DMS 273 (cell line): ENCODE results near the gene TMED9.
"Not testable (repeated sequence)": the region's sequence is repeated elsewhere in the genome, so short reads cannot be mapped to it uniquely, and the experiment has no call there.

Experiments used
- DNase-seq: peaks from one replicate; lab custom pipeline; 2025; ENCODE audit not compliant: unreplicated experiment; lab: John Stamatoyannopoulos, UW

Gene TMED9

DNA sequence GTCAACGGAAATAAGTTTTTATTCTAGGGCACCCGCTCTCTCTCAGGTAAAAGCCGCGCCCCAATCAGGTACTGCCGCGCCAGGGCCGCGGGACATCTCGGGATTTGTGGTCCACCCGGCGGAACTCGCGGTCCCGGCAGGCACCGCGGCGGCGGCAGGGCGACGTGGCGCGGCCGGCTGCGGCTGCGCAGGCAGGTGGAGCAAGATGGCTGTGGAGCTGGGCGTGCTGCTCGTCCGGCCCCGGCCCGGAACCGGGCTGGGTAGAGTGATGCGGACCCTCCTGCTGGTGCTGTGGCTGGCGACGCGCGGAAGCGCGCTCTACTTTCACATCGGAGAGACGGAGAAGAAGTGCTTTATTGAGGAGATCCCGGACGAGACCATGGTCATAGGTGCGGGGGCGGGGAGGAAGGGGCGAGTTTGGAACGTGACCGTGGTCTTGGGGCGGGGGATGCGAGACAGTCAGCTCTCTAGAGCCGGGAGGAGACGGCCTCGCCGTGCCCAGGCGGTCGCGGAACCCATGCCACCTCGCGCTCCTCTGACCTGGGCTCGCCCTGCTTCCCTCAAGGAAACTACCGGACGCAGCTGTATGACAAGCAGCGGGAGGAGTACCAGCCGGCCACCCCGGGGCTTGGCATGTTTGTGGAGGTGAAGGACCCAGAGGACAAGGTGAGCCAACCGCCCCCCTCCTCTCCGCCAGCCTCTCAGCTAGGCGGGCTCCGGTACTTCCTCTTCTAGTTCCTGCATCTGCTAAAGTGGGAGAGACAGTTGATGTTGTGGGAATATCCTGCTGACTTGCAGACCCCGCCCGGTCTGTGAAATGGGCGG is at the start of gene TMED9:
Gene TMED9 (plus strand): TSS at position 194 of the 825 bp plus-strand sequence. CDS start 12 bp downstream, at position 206.
- peak; percentile 94 for DNase-seq

DNA sequence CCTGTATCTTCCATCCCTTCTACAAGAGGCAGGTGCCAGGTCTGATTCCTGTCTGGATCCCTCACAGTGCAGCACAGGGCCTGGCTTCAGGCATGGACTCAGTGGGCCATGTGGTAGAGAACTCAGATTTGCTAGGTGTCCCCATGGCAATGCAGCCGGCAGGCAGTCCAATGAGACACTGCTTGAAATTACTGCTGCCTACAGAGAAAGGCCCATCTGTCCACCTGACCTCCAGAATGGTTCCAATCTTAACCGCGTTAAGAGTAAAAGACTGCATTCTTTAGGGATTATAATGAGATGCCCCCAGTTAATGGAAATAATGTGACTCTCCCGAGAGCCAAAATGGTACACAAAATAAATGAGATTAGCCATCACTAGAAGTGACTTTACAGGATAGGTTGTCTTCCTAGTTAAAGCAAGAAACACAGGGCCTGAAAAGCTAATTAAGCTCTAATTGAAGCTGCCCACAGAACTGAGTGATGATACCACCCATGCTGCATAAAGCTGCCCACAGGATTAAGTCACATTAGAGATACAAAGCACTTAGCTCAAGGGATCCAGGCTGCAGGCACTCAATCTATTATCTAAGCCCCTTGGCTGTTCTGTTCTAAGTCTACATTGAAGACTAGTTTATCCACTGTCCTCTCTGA is 49.1 kb upstream of the TMED9 start:
- peak; percentile 29 for DNase-seq

DNA sequence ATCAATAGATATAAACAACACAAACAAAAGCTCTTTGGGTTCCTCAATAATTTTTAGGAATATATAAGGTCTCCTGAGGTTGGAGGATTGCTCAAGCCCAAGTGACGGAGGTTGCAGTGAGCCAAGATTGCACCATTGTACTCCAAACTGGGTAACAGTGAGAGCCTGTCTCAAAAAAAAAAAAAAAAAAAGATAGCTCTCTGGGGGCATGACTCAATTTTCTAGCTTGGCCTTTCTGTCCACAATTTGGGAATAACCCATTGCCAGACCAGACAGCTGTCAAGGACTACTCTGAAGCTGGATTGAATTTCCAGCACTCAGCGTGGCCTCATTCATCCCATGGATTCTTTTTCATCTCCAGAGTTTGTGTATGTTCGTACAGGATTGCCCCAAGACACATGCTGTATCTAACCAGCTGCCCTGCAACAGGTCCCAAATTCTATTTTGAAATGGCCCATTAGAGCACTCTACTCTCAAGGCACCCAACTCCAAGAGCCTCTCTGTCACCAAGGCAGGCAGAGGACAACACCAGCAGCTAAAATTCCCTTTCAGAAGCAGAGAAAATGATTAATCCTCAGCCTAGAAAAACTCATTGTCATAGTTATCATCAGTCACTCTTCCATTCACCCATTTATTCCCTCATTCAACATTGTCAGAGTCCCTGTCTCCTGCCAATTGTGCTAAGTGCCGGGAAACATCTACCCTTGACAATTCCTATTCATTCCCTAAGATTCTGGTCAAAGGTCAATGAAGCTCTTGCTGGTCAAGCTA is 46.3 kb upstream of the TMED9 start:
- peak; percentile 75 for DNase-seq

GRCh38 chr5:177546258-177546741 is 45.7 kb upstream of the TMED9 start:
- DNase-seq = peak; percentile 84

GRCh38 chr5:177547736-177548135 is 44.3 kb upstream of the TMED9 start:
- DNase-seq = peak; percentile 22

DNA sequence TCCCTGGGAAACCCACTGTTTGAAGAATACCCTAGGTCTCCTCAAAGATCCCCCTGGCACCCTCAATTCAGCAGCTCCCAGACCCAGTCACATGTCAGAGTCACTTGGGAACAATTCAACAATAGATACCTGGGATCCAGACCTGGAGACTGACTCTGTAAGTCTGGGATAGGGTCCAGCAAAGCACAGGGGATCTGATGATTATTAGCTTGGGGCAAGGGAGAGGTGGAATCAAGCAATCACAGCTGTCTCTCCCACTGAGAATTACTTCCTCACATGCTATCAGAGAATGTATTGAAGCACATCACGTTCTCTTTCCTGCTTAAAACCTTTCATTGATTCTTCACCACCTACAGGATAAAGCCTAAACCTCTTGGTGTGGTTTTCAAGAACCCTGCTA is 43.5 kb upstream of the TMED9 start:
- DNase-seq = no peak

DNA sequence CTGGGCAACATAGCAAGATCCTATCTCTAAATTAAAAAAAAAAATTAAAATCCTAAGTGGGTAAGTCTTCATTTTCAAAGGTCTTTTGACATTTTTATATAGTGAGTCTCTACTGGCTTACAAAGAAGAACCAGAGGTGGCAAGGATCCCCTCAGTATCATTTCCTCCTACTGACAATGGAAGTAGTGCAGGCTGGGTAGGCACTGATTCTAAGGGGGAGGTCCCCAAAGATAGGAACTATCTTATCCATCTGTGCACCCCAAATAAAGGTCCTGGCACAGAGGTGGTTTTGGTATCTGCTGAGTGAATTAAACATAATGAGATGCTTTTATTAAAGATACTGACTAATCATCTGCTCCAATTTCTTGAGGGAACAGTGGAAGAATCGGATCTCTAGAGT is 41.9 kb upstream of the TMED9 start:
- no peak for DNase-seq

GRCh38 chr5:177552839-177553455 is 39.1 kb upstream of the TMED9 start:
- no peak for DNase-seq

DNA sequence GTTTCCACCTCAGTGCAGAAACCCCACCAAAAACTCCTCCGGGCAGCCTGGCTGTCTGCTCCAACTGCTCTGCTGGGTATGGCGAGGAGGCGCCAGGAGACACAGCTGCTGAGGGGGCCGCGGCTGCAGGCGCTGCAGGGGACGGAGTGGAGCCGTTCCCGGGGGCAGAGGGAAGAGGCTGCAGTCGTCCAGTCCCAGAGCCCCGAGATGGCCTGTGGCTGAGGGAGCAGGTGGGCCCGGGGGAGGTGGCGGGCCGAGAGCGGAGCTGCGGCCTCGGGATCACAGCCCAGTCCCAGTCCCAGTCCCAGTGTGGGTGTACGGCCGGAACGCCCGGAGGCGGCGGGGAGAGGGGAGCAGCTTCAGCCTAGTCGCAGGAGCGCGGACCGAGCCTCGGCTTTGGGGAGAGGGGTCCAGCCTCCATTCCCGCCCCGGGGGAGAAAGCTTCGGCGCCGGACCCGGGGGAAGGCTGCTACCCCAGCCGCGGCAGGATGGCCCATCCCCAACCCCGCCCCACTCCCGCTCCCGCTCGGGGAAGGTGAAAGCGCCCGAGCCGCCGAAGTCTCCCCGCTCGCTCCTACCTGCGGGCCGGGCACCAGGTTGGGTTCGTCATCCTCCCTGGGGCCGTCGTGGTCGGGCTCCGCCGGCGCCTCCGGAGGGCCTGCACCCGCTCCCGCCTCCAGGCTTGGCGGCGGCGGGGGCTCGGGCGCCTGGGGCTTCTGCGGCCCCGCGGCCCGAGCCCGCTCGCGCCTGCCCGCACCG is 38.2 kb upstream of the TMED9 start:
- peak; percentile 70 for DNase-seq

- DNase-seq = peak; percentile 98
These were observed 37.4 kb upstream of the TMED9 start, which contains the start of gene FAM193B for GRCh38 chr5:177554474-177555111. FAM193B (minus strand) TSS chr5:177554563; CDS start chr5:177554458, 105 bp downstream.

DNA sequence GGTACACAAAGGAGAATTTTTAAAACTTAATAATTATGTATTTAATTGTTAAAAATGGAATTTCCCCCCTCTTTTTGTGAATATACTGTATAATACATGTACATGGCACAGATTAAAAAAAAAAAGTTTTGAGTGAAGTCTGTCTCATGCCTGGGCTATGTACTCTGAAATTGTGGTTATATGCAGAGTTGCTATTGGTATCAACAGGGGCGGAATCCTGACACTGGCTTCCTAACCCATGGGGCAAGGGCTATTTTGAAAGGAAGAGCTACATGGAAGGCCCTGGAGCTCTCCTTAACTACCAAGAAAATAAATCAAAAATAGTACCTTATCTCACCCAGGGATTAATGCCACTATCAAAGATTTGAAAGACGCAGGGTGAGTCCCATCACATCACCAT is 36.8 kb upstream of the TMED9 start:
- no peak for DNase-seq

- DNase-seq = no peak
These were observed 36.3 kb upstream of the TMED9 start for GRCh38 chr5:177555665-177556064.

- DNase-seq = peak; percentile 17
These were observed 34.9 kb upstream of the TMED9 start for GRCh38 chr5:177557041-177557647.

GRCh38 chr5:177557796-177558195 is 34.2 kb upstream of the TMED9 start:
- DNase-seq = no peak

DNA sequence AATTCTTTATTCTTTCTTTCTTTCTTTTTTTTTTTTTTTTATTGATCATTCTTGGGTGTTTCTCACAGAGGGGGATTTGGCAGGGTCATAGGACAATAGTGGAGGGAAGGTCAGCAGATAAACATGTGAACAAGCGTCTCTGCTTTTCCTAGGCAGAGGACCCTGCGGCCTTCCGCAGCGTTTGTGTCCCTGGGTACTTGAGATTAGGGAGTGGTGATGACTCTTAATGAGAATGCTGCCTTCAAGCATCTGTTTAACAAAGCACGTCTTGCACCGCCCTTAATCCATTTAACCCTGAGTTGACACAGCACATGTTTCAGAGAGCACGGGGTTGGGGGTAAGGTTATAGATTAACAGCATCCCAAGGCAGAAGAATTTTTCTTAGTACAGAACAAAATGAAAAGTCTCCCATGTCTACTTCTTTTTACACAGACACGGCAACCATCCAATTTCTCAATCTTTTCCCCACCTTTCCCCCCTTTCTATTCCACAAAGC is 32.5 kb upstream of the TMED9 start:
- DNase-seq = not testable (repeated sequence)

DNA sequence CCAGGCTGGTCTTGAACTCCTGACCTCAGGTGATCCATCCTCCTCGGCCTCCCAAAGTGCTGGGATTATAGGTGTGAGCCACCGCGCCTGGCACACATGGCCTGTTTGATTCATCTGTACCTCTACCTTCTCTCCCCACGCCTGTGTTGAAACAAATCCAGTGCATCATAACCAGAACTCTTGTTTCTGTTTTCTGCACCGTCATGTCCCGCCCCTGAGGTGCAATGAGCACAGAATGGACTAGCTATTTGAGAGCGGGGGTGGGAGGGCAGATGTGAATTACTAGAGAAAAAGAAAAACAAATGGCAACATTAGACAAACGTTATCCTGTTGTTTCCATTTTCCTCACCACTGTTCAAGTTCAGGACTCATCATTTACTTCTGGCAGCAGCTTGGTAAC is 27.0 kb upstream of the TMED9 start:
- no peak for DNase-seq

- no peak for DNase-seq
These were observed 23.7 kb upstream of the TMED9 start for GRCh38 chr5:177568326-177568725.

GRCh38 chr5:177569894-177570293 is 22.1 kb upstream of the TMED9 start:
- DNase-seq = no peak

DNA sequence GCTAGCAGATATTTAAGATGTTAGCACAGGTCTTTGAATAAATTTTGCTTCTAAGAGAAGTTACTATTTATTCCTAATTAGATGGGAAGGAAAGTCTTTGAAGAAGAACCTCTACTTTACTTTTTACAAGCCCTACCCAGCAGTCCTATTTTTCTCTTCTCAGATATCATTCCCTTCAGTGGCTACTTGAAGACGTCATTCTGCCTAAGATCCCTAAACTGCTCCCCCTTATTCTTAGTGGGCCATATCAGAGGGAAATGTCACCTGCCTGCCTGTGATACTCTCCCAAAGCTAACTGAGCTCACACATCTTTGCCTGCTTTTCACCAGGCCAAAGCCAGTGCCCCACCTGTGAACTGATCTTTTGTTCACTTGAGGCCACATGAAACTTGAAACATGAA is 16.5 kb upstream of the TMED9 start:
- no peak for DNase-seq
